ENCODE data around the gene DIP2C. TPM values are rescaled to one million over a fixed set of nuclear protein-coding genes. Genes with fewer than 3 reads are reported as not detected.
"Not testable (repeated sequence)": the region's sequence is repeated elsewhere in the genome, so short reads cannot be mapped to it uniquely, and the experiment has no call there.

The DIP2C gene
- polyA plus RNA-seq, 2 donors: 2.2 to 2.7 TPM

- Histone ChIP-seq H3K27ac (ENCODE audit: low read depth in 2 of 2, low read length in 1 of 2) (no peak overlapping the region), H3K4me1 (ENCODE audit: control insufficient read depth in 2 of 2, insufficient read depth in 2 of 2, low read length in 1 of 2) (no peaks in the 10 kb centered on the region), H3K27me3 (ENCODE audit: control insufficient read depth in 1 of 2, insufficient read depth in 2 of 2, low read length in 2 of 2) (no peaks in the 10 kb centered on the region), H3K36me3 (ENCODE audit: control insufficient read depth in 2 of 2, insufficient read depth in 2 of 2, low read length in 1 of 2) (no peaks in the 10 kb centered on the region), H3K4me3 (ENCODE audit: low read depth in 1 of 2, low read length in 2 of 2) (no peak overlapping the region), H3K9me3 (ENCODE audit: control insufficient read depth in 2 of 2, insufficient read depth in 1 of 2, low read depth in 1 of 2, low read length in 1 of 2) (no peaks in the 10 kb centered on the region)
- 92 to 98% methylated on average over 1 of the region's 1 CpG for WGBS, 2 donors
Measured at GRCh38 chr10:703118-703517, 13.7 kb upstream of the DIP2C start.

- not testable (repeated sequence) for H3K27ac ChIP-seq (ENCODE audit: low read depth in 2 of 2, low read length in 1 of 2); H3K36me3 ChIP-seq (ENCODE audit: control insufficient read depth in 2 of 2, insufficient read depth in 2 of 2, low read length in 1 of 2); H3K4me3 ChIP-seq (ENCODE audit: low read depth in 1 of 2, low read length in 2 of 2); H3K27me3 ChIP-seq (ENCODE audit: control insufficient read depth in 1 of 2, insufficient read depth in 2 of 2, low read length in 2 of 2); H3K9me3 ChIP-seq (ENCODE audit: control insufficient read depth in 2 of 2, insufficient read depth in 1 of 2, low read depth in 1 of 2, low read length in 1 of 2); H3K4me1 ChIP-seq (ENCODE audit: control insufficient read depth in 2 of 2, insufficient read depth in 2 of 2, low read length in 1 of 2)
- WGBS, 2 donors: 91 to 92% methylated on average over 6 of the region's 6 CpGs
Measured at GRCh38 chr10:700183-700582, 10.7 kb upstream of the DIP2C start.

GRCh38 chr10:697097-697875, 7.8 kb upstream of the DIP2C start:
- WGBS, 2 donors: 79 to 80% methylated on average over 30 of the region's 30 CpGs
- no peaks in the 10 kb centered on the region for H3K4me1 ChIP-seq (ENCODE audit: control insufficient read depth in 2 of 2, insufficient read depth in 2 of 2, low read length in 1 of 2)
- no peak overlapping the region for H3K4me3 ChIP-seq (ENCODE audit: low read depth in 1 of 2, low read length in 2 of 2)
- no peaks in the 10 kb centered on the region for H3K27me3 ChIP-seq (ENCODE audit: control insufficient read depth in 1 of 2, insufficient read depth in 2 of 2, low read length in 2 of 2)
- H3K9me3 ChIP-seq (ENCODE audit: control insufficient read depth in 2 of 2, insufficient read depth in 1 of 2, low read depth in 1 of 2, low read length in 1 of 2): no peaks in the 10 kb centered on the region
- no peak overlapping the region for H3K27ac ChIP-seq (ENCODE audit: low read depth in 2 of 2, low read length in 1 of 2)
- no peaks in the 10 kb centered on the region for H3K36me3 ChIP-seq (ENCODE audit: control insufficient read depth in 2 of 2, insufficient read depth in 2 of 2, low read length in 1 of 2)

GRCh38 chr10:695396-695795, 5.9 kb upstream of the DIP2C start:
- Histone ChIP-seq H3K4me3 (ENCODE audit: low read depth in 1 of 2, low read length in 2 of 2) (no peak overlapping the region), H3K4me1 (ENCODE audit: control insufficient read depth in 2 of 2, insufficient read depth in 2 of 2, low read length in 1 of 2) (no peaks in the 10 kb centered on the region), H3K36me3 (ENCODE audit: control insufficient read depth in 2 of 2, insufficient read depth in 2 of 2, low read length in 1 of 2) (no peaks in the 10 kb centered on the region), H3K27me3 (ENCODE audit: control insufficient read depth in 1 of 2, insufficient read depth in 2 of 2, low read length in 2 of 2) (no peaks in the 10 kb centered on the region), H3K9me3 (ENCODE audit: control insufficient read depth in 2 of 2, insufficient read depth in 1 of 2, low read depth in 1 of 2, low read length in 1 of 2) (no peaks in the 10 kb centered on the region), H3K27ac (ENCODE audit: low read depth in 2 of 2, low read length in 1 of 2) (no peak overlapping the region)
- WGBS, 2 donors: 92 to 95% methylated on average over 14 of the region's 14 CpGs

- 10 to 18% methylated on average over 7 of the region's 7 CpGs for WGBS, 2 donors
- Histone ChIP-seq H3K27ac (ENCODE audit: low read depth in 2 of 2, low read length in 1 of 2) (no peak overlapping the region), H3K36me3 (ENCODE audit: control insufficient read depth in 2 of 2, insufficient read depth in 2 of 2, low read length in 1 of 2) (no peaks in the 10 kb centered on the region), H3K27me3 (ENCODE audit: control insufficient read depth in 1 of 2, insufficient read depth in 2 of 2, low read length in 2 of 2) (no peaks in the 10 kb centered on the region), H3K4me3 (ENCODE audit: low read depth in 1 of 2, low read length in 2 of 2) (no peak overlapping the region), H3K4me1 (ENCODE audit: control insufficient read depth in 2 of 2, insufficient read depth in 2 of 2, low read length in 1 of 2) (no peaks in the 10 kb centered on the region), H3K9me3 (ENCODE audit: control insufficient read depth in 2 of 2, insufficient read depth in 1 of 2, low read depth in 1 of 2, low read length in 1 of 2) (no peaks in the 10 kb centered on the region)
Measured at GRCh38 chr10:693506-693905, 4.0 kb upstream of the DIP2C start.

GRCh38 chr10:692682-693351, 3.3 kb upstream of the DIP2C start:
- WGBS, 2 donors: 79 to 85% methylated on average over 12 of the region's 12 CpGs
- Histone ChIP-seq H3K4me1 (ENCODE audit: control insufficient read depth in 2 of 2, insufficient read depth in 2 of 2, low read length in 1 of 2) (peaks cover 0 to 2% of the 10 kb centered on the region in 2 donors), H3K9me3 (ENCODE audit: control insufficient read depth in 2 of 2, insufficient read depth in 1 of 2, low read depth in 1 of 2, low read length in 1 of 2) (no peaks in the 10 kb centered on the region), H3K4me3 (ENCODE audit: low read depth in 1 of 2, low read length in 2 of 2) (no peak overlapping the region), H3K27ac (ENCODE audit: low read depth in 2 of 2, low read length in 1 of 2) (no peak overlapping the region), H3K27me3 (ENCODE audit: control insufficient read depth in 1 of 2, insufficient read depth in 2 of 2, low read length in 2 of 2) (no peaks in the 10 kb centered on the region), H3K36me3 (ENCODE audit: control insufficient read depth in 2 of 2, insufficient read depth in 2 of 2, low read length in 1 of 2) (no peaks in the 10 kb centered on the region)

- Histone ChIP-seq H3K4me3 (ENCODE audit: low read depth in 1 of 2, low read length in 2 of 2) (no peak overlapping the region), H3K27me3 (ENCODE audit: control insufficient read depth in 1 of 2, insufficient read depth in 2 of 2, low read length in 2 of 2) (no peaks in the 10 kb centered on the region), H3K27ac (ENCODE audit: low read depth in 2 of 2, low read length in 1 of 2) (no peak overlapping the region), H3K9me3 (ENCODE audit: control insufficient read depth in 2 of 2, insufficient read depth in 1 of 2, low read depth in 1 of 2, low read length in 1 of 2) (no peaks in the 10 kb centered on the region), H3K36me3 (ENCODE audit: control insufficient read depth in 2 of 2, insufficient read depth in 2 of 2, low read length in 1 of 2) (no peaks in the 10 kb centered on the region), H3K4me1 (ENCODE audit: control insufficient read depth in 2 of 2, insufficient read depth in 2 of 2, low read length in 1 of 2) (peaks cover 3 to 4% of the 10 kb centered on the region in 2 donors)
- 93 to 95% methylated on average over 18 of the region's 18 CpGs for WGBS, 2 donors
Measured at GRCh38 chr10:691216-691615, 1.7 kb upstream of the DIP2C start.

GRCh38 chr10:690372-691161, 1.1 kb upstream of the DIP2C start:
- no peaks in the 10 kb centered on the region for H3K9me3 ChIP-seq (ENCODE audit: control insufficient read depth in 2 of 2, insufficient read depth in 1 of 2, low read depth in 1 of 2, low read length in 1 of 2)
- peak overlapping the region; percentile 48 to 62 for H3K4me3 ChIP-seq (ENCODE audit: low read depth in 1 of 2, low read length in 2 of 2)
- WGBS, 2 donors: 76 to 84% methylated on average over 30 to 32 of the region's 32 CpGs
- no peaks in the 10 kb centered on the region for H3K36me3 ChIP-seq (ENCODE audit: control insufficient read depth in 2 of 2, insufficient read depth in 2 of 2, low read length in 1 of 2)
- H3K27me3 ChIP-seq (ENCODE audit: control insufficient read depth in 1 of 2, insufficient read depth in 2 of 2, low read length in 2 of 2): no peaks in the 10 kb centered on the region
- H3K27ac ChIP-seq (ENCODE audit: low read depth in 2 of 2, low read length in 1 of 2): peak overlapping the region; percentile 85 to 86
- peaks cover 3 to 4% of the 10 kb centered on the region in 2 donors for H3K4me1 ChIP-seq (ENCODE audit: control insufficient read depth in 2 of 2, insufficient read depth in 2 of 2, low read length in 1 of 2)

GRCh38 chr10:689121-689451, 382 bp downstream of the DIP2C start:
- Histone ChIP-seq H3K27ac (ENCODE audit: low read depth in 2 of 2, low read length in 1 of 2) (peak overlapping the region; percentile 29 to 85), H3K36me3 (ENCODE audit: control insufficient read depth in 2 of 2, insufficient read depth in 2 of 2, low read length in 1 of 2) (no peaks in the 10 kb centered on the region), H3K4me3 (ENCODE audit: low read depth in 1 of 2, low read length in 2 of 2) (peak overlapping the region; percentile 62 to 70), H3K9me3 (ENCODE audit: control insufficient read depth in 2 of 2, insufficient read depth in 1 of 2, low read depth in 1 of 2, low read length in 1 of 2) (no peaks in the 10 kb centered on the region), H3K4me1 (ENCODE audit: control insufficient read depth in 2 of 2, insufficient read depth in 2 of 2, low read length in 1 of 2) (peaks cover 3 to 4% of the 10 kb centered on the region in 2 donors), H3K27me3 (ENCODE audit: control insufficient read depth in 1 of 2, insufficient read depth in 2 of 2, low read length in 2 of 2) (no peaks in the 10 kb centered on the region)
- 2% methylated on average over 28 to 42 of the region's 42 CpGs for WGBS, 2 donors

All from esophagus (tissue), 2 donors.